EH (cell line): ENCODE results near the gene FGF14.

Source experiments
- DNase-seq: peaks from one replicate; pipeline ENCODE4 v3.0.0-alpha.2; 2015; ENCODE audit warnings: low read depth

FGF14 gene

DNA sequence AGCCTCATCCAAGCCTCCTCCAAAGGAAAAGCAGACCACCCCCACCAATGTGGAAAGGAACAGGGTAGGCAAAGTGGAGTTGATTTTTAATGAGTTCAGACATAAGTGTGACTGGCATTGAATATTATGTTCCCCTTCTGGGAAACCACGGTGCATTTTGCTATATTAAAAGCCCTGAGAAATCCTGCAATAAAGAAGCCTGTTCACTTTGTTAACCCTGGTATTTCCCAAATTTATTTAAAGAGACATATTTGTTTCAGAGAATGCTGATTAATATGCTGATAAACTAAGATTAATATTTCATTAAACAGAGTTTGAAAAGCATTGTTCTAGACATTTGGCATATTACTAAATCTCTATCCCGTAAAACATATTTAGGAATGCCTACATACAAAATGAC, 151.4 kb downstream of the FGF14 start:
- no peak for DNase-seq

DNA sequence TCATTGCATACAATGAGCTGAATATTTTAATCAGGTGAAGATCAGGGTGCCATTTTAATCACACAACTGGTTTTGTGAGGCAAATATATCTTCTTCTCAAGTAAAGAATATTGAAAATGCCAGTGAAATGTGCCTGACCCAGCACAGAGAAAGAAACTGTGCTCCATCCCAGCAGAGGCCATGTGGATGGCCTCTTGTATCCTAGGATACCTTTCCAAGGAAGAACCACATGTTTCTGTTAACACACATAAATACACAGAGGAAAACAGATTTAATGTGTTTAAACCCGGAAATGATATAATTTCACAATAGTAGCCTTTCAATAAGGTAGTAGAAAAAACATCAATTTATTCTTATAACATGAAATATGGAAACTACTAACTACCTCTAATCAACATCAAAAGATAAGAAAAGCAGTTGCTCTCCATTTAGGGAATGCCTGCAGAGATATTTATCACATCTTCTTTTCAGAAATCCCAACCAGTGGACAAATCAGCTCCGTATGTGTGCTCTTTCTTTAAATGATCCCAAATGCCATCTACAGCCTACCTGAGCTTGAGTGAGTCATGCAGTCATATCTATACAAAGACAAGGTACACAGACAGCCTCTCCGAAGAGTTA, 157.1 kb downstream of the FGF14 start:
- DNase-seq, result no peak

DNA sequence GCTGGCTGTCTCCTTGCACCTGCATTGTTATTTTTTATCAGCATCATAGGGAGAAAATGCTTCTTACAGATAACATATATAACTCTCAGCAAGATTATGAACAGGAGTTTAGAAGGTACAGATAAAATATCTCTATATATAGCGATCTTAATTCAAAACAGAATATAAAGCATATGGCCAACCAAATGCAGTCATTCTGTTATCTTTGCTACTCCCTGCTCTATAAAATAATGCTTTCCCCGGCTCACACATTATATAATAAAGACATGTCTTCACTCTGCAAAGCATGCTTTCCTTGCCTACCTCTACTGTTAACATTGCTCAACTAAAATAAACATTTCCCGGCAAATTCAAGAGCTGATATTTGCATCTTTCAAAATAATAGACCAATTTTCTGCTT, 161.7 kb downstream of the FGF14 start:
- no peak for DNase-seq

DNA sequence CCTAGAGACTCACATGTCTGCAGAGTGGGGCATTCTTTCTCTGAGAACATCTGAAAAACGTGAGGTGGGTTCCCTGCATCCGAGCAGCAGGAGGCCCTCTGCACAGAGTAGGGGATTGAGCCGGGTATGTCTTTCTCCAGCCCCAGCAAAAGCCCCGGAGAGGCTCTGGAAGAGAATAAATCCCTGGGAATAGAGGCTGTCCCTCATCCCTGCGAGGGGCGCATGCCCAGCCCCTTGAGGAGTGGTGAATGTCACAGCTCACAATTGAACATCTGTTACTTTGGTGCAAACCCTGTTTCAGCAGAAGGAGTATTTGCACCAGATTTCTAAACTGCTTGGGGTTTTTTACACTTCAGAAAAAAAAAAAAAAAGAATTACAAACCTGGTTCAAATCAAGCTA, 164.6 kb downstream of the FGF14 start:
- no peak for DNase-seq

DNA sequence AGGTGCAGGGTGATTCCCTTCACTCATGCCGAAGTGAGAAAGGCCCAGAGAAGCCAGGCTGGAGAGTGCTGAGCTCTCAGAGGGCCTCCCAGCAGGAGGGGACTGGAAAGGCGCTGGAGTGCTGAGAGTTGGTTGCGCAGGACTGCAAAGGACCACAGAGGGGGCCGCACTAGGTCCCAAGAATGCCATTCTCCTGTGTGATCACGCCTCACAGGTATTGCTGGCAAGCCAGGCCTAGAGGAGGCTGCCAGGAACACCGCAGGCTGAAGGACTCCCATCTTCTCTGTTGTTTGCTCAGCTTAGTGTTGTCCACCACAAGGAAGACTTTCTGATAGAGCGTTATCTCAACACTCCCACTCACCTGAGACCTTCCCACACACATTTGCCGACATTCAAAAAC, 165.0 kb downstream of the FGF14 start:
- no peak for DNase-seq

DNA sequence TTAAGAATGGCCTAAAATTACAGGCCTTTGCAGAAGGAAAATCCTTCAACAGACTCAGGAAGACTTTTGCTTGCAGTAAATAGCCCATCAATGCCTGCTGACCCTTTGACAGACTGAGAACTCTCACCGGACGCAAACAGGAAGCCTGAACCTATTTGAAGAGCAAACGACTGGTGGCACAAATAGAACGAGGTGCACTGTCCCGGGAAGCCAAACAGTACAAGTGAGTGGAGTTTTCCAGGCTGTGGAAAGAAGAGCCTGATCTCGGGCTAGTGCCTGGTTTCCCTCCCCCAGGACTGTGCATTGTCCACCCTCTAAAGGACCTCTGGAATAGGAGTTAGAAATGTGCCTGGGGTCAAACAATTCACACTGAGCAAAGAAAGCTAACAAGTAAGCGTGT, 165.5 kb downstream of the FGF14 start:
- DNase-seq, result no peak

DNA sequence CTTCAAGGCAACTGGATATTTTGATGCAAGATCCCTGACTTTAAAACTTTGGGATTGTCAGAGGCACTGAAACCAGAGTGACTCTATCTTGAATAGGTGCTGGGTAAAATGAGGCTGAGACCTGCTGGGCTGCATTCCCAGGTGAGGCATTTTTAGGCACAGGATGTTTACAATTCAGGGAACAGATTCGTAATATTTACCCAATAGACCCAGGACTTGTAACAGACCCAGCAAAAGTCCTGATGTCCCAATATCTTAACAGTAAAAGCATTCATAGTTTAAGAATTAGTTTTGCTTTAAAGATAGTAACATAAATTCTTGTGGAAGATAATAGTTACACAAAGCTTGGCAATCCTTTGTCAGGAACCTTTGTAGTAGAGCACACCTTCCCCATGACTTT, 166.2 kb downstream of the FGF14 start:
- no peak for DNase-seq

DNA sequence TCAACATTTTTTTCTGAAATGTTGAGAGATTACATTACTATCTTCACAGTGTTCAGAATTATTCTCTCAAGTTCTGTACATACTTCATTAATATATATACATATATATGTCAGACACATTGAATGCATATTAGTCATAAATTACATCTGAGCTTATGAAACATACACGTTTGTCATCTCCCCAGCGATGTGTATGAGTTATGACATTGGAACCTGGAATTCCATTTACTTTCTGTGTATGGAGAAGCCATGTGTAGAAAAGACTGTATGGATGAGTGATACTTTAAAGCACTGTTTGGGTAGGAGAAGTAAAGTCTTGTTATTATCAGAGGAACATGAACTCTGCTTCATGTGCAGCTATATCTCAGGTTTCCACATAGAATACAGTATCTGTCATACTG, 167.2 kb downstream of the FGF14 start:
- DNase-seq, result no peak

DNA sequence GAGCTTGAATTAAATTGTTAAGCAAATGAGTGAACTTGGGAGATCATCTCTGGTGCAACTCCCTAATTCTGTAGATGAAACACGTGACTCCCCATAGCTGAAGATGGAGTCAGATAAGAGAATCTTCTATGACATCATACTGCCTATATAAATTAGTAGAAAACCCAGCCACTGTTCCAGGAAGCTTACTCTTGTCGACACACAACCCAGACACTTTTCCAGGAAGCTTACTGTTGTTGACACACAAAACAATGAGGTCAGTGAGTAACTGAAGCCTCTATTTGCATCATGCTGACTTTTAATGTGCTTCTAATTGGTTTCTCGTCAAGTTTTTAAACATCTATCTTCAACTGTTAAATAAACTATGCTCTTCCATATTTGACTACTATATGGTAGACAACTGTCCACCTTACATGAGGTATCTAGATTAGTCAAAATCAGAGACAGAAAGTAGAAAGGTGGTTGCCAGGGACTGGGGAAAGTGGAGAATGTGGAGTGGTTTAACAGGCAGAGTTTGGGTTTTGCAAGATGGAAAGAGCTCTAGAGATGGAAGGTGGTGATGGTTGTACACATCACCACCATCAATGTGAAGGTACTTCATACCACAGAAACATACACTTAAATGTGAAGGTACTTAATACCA, 168.2 kb downstream of the FGF14 start:
- no peak for DNase-seq

DNA sequence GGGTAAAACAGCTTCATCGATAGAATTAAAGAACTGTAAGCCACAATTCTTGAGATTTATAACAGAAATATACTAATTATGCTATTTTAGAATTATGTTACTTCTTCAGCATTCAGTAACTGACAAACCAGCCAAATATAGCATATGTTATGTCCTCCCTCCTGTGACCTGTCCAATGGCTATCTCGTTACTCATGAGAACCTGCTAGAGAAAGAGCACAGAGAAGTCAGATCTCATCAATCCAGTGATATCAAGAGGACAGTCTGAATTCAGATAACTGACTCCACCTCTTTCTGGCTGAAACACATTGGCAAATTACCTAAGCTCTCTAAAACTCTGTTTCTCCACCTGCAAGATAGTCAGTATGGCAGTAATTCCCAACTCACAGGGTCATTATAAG, 170.4 kb downstream of the FGF14 start:
- no peak for DNase-seq

DNA sequence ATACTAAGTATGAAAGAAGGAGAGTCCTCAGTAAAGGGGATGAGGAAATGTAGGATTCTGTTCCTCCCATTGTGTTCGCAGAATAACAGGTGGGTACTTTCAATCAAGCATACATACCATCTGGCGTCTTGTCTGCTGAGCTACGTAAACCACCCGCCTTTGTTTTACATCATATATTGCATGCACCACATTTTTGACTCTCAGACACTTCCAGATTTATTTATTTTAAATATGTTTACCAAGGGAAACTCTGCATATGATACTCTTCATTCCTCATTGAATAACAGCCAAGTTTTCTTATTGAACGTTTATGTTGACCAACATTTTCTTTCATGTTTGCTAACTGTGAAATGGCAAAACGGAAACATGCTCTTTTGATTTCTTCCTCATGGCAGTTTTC, 174.1 kb downstream of the FGF14 start:
- DNase-seq, result no peak

DNA sequence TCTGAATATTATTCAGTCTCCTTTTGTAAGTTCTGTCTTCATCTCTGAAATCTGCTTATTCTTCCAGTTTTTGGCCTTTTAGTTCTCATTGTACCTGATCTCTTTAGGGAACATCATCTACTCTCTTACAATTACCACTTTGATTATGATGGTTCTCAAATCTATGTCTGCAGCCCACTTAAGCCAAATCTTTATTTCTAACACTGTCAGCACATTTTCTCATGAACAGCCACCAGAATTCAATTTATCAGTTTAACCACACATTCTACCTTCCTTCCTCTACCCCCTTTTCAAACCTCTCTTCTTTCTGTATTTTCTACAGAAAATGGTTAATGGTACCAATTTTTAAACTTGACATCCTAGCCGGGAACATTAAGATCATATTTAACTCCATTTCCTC, 175.3 kb downstream of the FGF14 start:
- no peak for DNase-seq

DNA sequence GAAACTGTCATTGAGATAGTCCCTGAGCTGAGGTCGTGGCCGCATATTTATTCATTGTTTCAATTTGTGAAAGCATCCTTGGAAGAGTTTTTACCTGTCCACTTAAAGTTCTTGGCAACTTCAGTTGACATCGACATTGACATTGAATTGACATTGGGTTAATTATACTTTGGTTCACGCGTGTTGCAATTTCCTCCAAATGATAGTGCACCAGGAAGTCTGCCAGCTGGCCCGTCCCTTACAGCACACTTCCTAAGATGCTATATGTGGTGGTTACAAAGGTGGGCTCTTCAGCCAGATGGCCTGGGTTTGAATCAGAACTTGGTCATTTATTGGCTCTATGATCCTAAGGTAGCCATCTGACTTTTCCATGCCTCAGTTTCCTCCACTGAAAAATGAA, 176.0 kb downstream of the FGF14 start:
- no peak for DNase-seq

DNA sequence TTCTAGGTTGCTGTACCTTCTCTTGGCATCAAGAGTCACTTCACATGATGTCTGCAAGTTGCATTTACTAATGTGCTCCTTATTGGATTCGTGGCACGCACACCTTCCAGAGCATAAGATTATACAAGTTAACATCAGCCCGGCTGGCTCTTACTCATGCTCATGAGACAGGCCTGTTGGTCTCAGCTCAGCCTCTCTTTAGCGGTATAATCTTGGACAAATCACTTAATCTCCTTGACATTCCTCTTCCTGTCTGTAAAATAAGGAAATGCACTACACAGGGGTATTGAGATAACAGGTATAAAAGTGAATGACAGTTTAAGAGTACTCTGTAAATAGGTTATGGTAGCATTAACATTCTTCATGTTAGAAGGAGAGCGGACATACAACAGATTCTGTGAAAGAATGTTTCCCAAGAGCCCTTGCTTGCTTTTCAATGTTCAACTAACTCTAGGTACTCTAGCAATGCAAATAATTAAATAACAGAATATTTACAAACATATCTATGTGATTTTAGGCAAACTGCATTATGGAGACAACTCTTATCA, 181.1 kb downstream of the FGF14 start:
- no peak for DNase-seq

DNA sequence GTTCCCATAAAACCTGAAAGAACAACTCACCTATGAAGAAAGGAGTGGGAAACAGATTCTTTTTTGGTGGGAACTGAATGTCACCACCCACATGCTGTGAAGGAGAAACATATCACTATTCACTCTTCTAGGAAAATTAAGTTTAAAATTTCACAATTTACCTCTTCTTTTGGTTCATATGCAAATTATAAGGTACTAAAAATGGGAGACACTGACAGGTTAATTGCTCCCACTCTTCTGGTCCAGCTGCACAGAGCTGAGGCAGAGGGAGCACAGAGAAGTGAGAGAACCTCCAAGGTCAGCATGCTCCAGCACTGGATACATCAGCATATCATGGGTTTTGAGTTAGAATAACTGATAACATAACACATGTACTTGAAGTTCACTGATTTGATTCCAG, 186.9 kb downstream of the FGF14 start:
- DNase-seq, result no peak

DNA sequence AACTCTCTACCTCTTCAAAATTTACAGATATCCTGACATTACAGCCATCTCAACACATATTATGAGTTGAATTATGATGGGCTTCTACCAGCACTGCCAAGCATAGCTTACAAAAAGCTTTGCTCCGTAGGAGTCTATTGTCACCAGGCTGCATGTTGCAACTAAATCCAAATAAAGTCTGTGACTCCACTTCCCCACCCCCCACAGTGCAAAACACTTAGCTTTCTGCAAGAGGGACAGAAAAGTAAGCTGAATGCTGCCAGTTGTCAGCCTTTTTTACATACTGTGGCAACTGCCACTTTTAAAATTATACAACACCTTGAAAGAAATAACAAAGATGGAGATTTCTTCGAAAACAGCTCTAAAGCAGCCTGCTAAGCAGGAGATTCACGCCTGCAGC, 189.1 kb downstream of the FGF14 start:
- no peak for DNase-seq

DNA sequence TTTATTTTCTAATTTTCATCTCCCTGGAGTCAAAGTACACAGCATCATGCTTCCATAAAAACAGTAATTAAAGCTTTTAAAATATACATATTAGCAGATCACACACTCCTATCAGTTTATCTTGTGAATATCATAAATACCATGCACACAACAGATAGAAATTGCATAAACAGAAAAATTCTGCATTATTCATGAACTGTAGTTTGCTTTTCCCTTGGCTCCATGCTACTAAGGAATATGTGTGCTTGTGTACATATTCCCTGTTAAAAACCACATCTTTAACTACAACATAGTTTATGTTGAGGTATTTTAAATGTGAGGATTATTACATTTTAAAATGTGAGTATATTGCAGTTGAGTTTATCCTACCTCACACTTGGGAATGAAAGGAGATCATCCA, 193.5 kb downstream of the FGF14 start:
- no peak for DNase-seq

DNA sequence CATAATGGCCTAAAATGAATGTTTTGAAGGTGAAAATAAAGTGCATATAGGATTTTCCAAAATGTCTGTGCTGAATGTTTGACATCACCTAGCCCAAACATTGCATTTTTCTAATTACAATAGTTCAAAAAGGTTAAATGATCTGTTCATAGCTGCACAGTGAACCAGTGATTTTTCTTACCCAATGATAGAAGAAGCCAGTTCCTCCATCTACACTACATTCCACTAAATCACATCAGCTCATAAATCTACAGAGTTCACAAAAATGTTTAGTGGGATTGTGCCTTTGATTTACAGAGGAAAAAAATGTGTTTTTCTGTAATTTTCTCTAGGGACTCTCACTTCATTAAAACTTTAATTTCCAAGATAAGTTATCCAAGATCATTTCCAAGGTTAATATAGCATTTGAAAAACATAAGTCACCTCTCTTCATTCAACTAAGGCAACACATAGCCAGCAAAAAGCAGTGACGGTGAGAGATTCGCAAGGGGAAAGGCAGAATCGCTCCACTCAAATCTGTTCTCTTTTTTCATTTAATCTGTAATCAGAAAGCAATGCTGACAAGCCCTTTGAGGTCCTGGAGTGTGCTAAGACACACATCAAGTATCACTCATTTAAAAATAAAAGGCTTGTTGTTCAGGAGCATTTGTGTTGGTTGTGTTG, 194.0 kb downstream of the FGF14 start:
- DNase-seq, result no peak

DNA sequence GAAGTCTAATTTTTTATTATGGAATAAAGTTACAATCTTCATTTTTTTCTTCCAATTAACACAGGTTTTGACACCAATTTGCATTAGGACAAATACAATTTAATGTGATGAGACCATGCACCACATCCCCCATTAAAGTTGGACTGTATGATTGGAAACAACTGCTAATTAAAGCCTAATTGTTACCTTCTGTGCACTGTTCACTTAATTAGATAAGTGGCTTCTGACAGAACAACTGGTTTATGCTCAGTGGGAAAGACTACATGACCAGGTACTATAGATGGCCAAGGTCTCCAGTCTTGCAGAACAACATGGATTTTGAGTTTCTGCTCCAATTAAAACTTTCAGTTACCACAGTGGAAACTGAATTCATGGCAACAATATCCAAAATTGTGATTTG, 198.1 kb downstream of the FGF14 start:
- DNase-seq, result no peak

DNA sequence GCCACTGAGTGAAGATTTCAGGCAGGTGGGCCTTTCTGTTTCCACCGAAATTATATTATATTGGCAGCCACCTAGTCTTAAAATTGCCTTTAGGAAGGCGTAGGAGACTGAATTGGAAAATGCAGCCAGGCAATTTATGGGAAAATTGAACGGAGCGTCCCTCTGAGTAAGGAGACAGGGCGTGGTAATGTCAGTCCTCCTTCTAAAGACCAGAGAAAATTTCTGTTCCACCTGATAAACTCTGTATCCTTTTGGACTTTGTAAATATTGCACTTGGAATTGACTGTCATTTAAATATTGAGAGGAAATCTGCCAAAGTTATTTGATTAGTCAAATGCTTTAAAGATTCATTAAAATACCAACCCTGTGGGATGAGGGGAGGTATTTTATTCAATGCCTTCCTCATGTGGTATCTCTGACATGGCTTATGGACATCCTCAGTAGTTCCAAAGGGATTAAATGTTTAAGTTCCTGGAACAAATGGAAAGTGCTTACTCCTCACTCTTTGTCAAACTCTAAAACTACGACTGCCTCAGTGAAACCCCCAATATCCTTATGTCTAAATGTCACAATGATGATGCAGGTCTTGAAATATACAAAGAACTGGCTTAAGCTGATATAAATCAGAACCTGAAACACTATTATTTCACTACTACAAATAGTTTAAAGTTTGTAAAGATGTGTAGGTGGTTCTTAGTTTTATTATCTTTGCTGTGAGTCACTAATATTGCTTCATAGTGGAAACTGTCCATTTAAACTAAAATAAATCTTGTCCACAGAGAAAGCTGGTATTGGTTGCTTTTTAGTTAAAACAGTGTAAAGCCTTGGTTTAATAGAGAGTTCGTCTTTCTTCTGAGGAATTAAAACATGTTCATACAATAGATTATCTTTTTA, 203.2 kb downstream of the FGF14 start:
- DNase-seq, result no peak

DNA sequence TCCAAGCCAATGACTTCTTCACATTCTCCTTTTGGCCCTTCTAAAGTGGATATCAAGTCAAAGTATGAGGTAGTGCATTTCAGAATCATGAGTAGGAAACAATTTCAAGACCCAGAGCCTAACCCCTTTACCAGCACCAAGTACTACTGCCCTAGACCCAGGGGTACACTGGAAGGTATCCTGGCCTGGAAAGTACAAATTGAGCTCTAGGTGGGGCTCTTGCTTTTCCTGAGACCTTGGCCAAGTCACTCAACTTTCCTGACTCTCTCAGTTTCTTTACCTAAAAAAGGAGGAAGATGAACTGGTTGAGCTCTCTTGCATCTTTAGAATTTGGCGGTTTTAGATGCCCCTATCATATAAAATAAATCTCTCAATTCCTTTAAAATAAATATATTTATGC, 204.7 kb downstream of the FGF14 start:
- no peak for DNase-seq
